LNCaP clone FGC (cell line): ENCODE results near the gene MINDY3.

ENCODE experiments used
- DNase-seq: peaks from one replicate; pipeline ENCODE4 v3.0.0-alpha.2; 2011; ENCODE audit warnings: low read depth
- H3K4me3 ChIP-seq: 2 replicates; pipeline ENCODE4 v1.5.1; 2011; ENCODE audit warnings: mild to moderate bottlenecking, low read depth, low read length, control low read depth
- TF ChIP-seq, protein P1 (sequence below): IDR thresholded peaks from 2 replicates; pipeline ENCODE4 v1.5.1; 2012; ENCODE audit warnings: mild to moderate bottlenecking; ENCODE audit not compliant: control insufficient read depth, insufficient read depth; ENCODE audit errors: extremely low read depth

The MINDY3 gene

GRCh38 chr10:15844517-15844916, 15.8 kb downstream of the MINDY3 start:
- no peak for DNase-seq
- H3K4me3 ChIP-seq = no peak overlapping the region
- TF ChIP-seq, protein P1, sequence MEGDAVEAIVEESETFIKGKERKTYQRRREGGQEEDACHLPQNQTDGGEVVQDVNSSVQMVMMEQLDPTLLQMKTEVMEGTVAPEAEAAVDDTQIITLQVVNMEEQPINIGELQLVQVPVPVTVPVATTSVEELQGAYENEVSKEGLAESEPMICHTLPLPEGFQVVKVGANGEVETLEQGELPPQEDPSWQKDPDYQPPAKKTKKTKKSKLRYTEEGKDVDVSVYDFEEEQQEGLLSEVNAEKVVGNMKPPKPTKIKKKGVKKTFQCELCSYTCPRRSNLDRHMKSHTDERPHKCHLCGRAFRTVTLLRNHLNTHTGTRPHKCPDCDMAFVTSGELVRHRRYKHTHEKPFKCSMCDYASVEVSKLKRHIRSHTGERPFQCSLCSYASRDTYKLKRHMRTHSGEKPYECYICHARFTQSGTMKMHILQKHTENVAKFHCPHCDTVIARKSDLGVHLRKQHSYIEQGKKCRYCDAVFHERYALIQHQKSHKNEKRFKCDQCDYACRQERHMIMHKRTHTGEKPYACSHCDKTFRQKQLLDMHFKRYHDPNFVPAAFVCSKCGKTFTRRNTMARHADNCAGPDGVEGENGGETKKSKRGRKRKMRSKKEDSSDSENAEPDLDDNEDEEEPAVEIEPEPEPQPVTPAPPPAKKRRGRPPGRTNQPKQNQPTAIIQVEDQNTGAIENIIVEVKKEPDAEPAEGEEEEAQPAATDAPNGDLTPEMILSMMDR = no peak

DNA sequence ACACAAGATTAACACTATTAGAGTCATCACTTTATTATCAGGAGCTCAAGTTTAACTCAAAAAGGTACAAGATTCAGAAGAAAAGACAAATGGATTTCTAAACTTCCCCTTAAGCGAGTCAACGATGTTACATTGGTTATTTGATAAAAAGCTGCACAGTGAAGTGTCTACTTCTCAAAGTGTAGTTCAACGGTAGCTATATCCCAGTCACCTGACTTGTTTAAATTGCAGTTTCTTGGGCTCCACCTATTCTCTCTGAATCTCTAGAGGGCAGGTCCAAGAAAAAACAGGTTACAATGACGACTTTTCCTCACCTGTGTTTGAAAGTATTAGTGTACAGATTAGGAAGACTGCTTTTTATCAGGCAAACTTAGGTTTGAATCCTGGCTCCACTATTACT, 16.6 kb downstream of the MINDY3 start:
- H3K4me3 ChIP-seq = no peak overlapping the region
- TF ChIP-seq, protein P1 = no peak
- no peak for DNase-seq

GRCh38 chr10:15842556-15843169, 17.6 kb downstream of the MINDY3 start:
- TF ChIP-seq, protein P1 = no peak
- H3K4me3 ChIP-seq = no peak overlapping the region
- DNase-seq = no peak

- TF ChIP-seq, protein P1 = no peak
- H3K4me3 ChIP-seq = no peak overlapping the region
- DNase-seq = no peak
These were observed 18.6 kb downstream of the MINDY3 start for GRCh38 chr10:15841696-15842095.

DNA sequence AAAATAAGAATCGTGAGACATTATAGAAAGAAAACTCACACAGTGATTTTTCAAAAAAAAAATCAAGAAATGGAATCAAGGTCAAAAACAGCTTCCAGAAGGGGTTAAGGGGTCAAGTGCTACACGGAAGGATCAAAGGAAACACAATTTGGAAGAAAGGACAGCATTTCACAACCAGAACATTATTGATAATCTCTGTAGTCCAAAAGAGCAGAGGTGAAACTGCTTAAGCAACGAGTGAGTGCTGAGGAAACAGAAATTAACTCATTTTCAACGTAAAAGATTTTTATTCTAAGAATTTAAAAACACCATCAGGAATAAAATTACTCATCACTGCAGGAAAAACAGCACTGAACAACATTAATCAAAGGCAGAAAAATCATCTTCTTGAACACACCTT, 23.5 kb downstream of the MINDY3 start:
- DNase-seq = no peak
- H3K4me3 ChIP-seq = no peak overlapping the region
- TF ChIP-seq, protein P1 = no peak

- no peak for DNase-seq
- no peak overlapping the region for H3K4me3 ChIP-seq
- TF ChIP-seq, protein P1 = no peak
These were observed 30.8 kb downstream of the MINDY3 start for GRCh38 chr10:15829495-15829894.

GRCh38 chr10:15824498-15824897, 35.8 kb downstream of the MINDY3 start:
- no peak for DNase-seq
- H3K4me3 ChIP-seq = no peak overlapping the region
- TF ChIP-seq, protein P1 = peak; percentile 42
